Measurements from ENCODE around the gene BCR.
"Not testable (repeated sequence)": the region's sequence is repeated elsewhere in the genome, so short reads cannot be mapped to it uniquely, and the experiment has no call there.

- TF ChIP-seq CTCF, EP300 (IDR thresholded peaks at IDR 0.05): not testable (repeated sequence)
Measured at GRCh38 chr22:23136991-23137390, 43.3 kb upstream of the BCR start.
